GM21526 (cell line): Measurements from ENCODE around the gene CHD2.
A peak's percentile ranks its signal among the peaks of the same experiment; 100 is the strongest.
"Not testable (repeated sequence)": the region's sequence is repeated elsewhere in the genome, so short reads cannot be mapped to it uniquely, and the experiment has no call there.

Experiments used
- ATAC-seq: cut with Tn5 transposase; IDR thresholded peaks from one replicate; pipeline ENCODE4 v1.9.1; 2021; ENCODE audit warnings: moderate library complexity; ENCODE audit not compliant: unreplicated experiment, low FRiP score

Gene CHD2

GRCh38 chr15:92899948-92900730, at the start of gene CHD2:
TSS of gene CHD2 (plus strand) at chr15:92900324. CDS start at chr15:92901238, 914 bp downstream.
- peak; percentile 70 for ATAC-seq

- no peak for ATAC-seq
Measured at GRCh38 chr15:92853222-92853621, 46.9 kb upstream of the CHD2 start.

- ATAC-seq = no peak
Measured at GRCh38 chr15:92861742-92862141, 38.4 kb upstream of the CHD2 start.

- no peak for ATAC-seq
Measured at GRCh38 chr15:92864127-92864814, 35.9 kb upstream of the CHD2 start.

- ATAC-seq = no peak
Measured at GRCh38 chr15:92869263-92869940, 30.7 kb upstream of the CHD2 start.

GRCh38 chr15:92870010-92870591, 30.0 kb upstream of the CHD2 start:
- no peak for ATAC-seq

GRCh38 chr15:92872967-92873366, 27.2 kb upstream of the CHD2 start:
- ATAC-seq = not testable (repeated sequence)

- no peak for ATAC-seq
Measured at GRCh38 chr15:92877000-92877399, 23.1 kb upstream of the CHD2 start.

GRCh38 chr15:92877416-92877815, 22.7 kb upstream of the CHD2 start:
- no peak for ATAC-seq

- ATAC-seq = no peak
Measured at GRCh38 chr15:92878593-92879053, 21.5 kb upstream of the CHD2 start.

GRCh38 chr15:92879949-92880725, 20.0 kb upstream of the CHD2 start:
- ATAC-seq = no peak

GRCh38 chr15:92880796-92881195, 19.3 kb upstream of the CHD2 start:
- ATAC-seq = no peak

- ATAC-seq = no peak
Measured at GRCh38 chr15:92881211-92881754, 18.8 kb upstream of the CHD2 start.

GRCh38 chr15:92881802-92882696, 18.1 kb upstream of the CHD2 start:
- peak; percentile 94 for ATAC-seq

- peak; percentile 48 for ATAC-seq
Measured at GRCh38 chr15:92882697-92883162, 17.4 kb upstream of the CHD2 start.

- ATAC-seq = no peak
Measured at GRCh38 chr15:92883163-92883875, 16.8 kb upstream of the CHD2 start.

GRCh38 chr15:92883876-92884435, 16.2 kb upstream of the CHD2 start:
- ATAC-seq = no peak
